ENCODE data around the gene PLN. TPM values are rescaled to one million over a fixed set of nuclear protein-coding genes. Genes with fewer than 3 reads are reported as not detected.
A peak's percentile ranks its signal among the peaks of the same experiment; 100 is the strongest.

PLN gene
- total and polyA plus RNA-seq, 9 of the 15 experiments (the other 6 are each of a cell fraction or from before 2014, with no cell fraction given): 0.03 to 0.30 (median 0.03) TPM; not detected in 6

- H2AFZ ChIP-seq (ENCODE audit: low read depth, low read length): no peak overlapping the region
- no peak overlapping the region for H3K4me2 ChIP-seq (ENCODE audit: insufficient read depth, low read length)
- peak; percentile 14 for TF ChIP-seq MEIS2 (IDR thresholded peaks at IDR 0.05; ENCODE audit: partially characterized antibody)
- peak; percentile 80 for TF ChIP-seq ESRRA (IDR thresholded peaks at IDR 0.05; ENCODE audit: borderline replicate concordance, low read depth)
- TF ChIP-seq ELK1 (CRISPR knock-in tag; IDR thresholded peaks at IDR 0.05): no peak
- H3K4me3 ChIP-seq: no peak overlapping the region
- CTCF ChIA-PET (ENCODE audit: low intra/inter-chr PET ratio): no interaction called here
- FAIRE-seq: no peak
- peaks cover 15% of the 10 kb centered on the region; the same call in 2 of the 3 replicates for H3K79me2 ChIP-seq (ENCODE audit: control insufficient read depth, insufficient read depth, low read length)
- no peak overlapping the region for H3K9ac ChIP-seq (ENCODE audit: insufficient read depth in 1 of 2, low read depth in 2 of 2, low read length in 2 of 2)
- POLR2A ChIA-PET: interaction anchor here (0.6 to 1.1 kb wide), 4 partner anchors 9 to 94 kb away, joined by 3 to 5 read pairs (median 4); no protein-coding TSS in a partner anchor
- intact Hi-C loops (cut with micrococcal nuclease): no loop called here
- H3K27ac ChIP-seq (ENCODE audit: extremely low read depth, low read depth, low read length): 0 out of 3 replicates have a peak overlapping the region, but pooled peaks have one; percentile 17
- no peaks in the 10 kb centered on the region for H3K9me1 ChIP-seq (ENCODE audit: control insufficient read depth, insufficient read depth, low read length)
- no peaks in the 10 kb centered on the region for H4K20me1 ChIP-seq (replicated peaks; ENCODE audit: control insufficient read depth, insufficient read depth, low read length)
- in situ Hi-C loops (cut with MboI): no loop called here
- H3K36me3 ChIP-seq (ENCODE audit: control insufficient read depth, insufficient read depth, low read length): no peaks in the 10 kb centered on the region
- peak; percentile 71 for ATAC-seq
- H3K9me3 ChIP-seq (replicated peaks; ENCODE audit: control insufficient read depth, insufficient read depth, low read depth, low read length): peaks cover 4% of the 10 kb centered on the region; the same call in 1 of the 2 replicates
- no peaks in the 10 kb centered on the region for H3K4me1 ChIP-seq (replicated peaks in 1 of 2; ENCODE audit: control insufficient read depth in 2 of 2, insufficient read depth in 2 of 2, low read length in 2 of 2)
- BruUV-seq (replicated peaks): no TSS peak
- H3K27me3 ChIP-seq (ENCODE audit: control insufficient read depth in 2 of 2, insufficient read depth in 2 of 2, low read length in 2 of 2): no peaks in the 10 kb centered on the region
- 29% methylated on average over 3 of the region's 3 CpGs for WGBS (ENCODE audit: insufficient coverage, low coverage, missing lambda C conversion rate)
- peak in 1 of 4 experiments; percentile 17 for DNase-seq (ENCODE audit: extremely low read depth in 1 of 4, low spot score in 3 of 4)
These were observed 58.2 kb downstream of the PLN start for GRCh38 chr6:118606268-118606667.

- Histone ChIP-seq H3K27ac (ENCODE audit: extremely low read depth, low read depth, low read length) (no peak overlapping the region), H3K4me3 (no peak overlapping the region), H2AFZ (ENCODE audit: low read depth, low read length) (no peak overlapping the region), H3K79me2 (ENCODE audit: control insufficient read depth, insufficient read depth, low read length) (peaks cover 20% of the 10 kb centered on the region), H3K9me3 (replicated peaks; ENCODE audit: control insufficient read depth, insufficient read depth, low read depth, low read length) (peaks cover 4% of the 10 kb centered on the region; the same call in 1 of the 2 replicates), H3K9me1 (ENCODE audit: control insufficient read depth, insufficient read depth, low read length) (no peaks in the 10 kb centered on the region), H4K20me1 (replicated peaks; ENCODE audit: control insufficient read depth, insufficient read depth, low read length) (no peaks in the 10 kb centered on the region), H3K9ac (ENCODE audit: insufficient read depth in 1 of 2, low read depth in 2 of 2, low read length in 2 of 2) (no peak overlapping the region), H3K36me3 (ENCODE audit: control insufficient read depth, insufficient read depth, low read length) (no peaks in the 10 kb centered on the region), H3K4me2 (ENCODE audit: insufficient read depth, low read length) (no peak overlapping the region), H3K27me3 (ENCODE audit: control insufficient read depth in 2 of 2, insufficient read depth in 2 of 2, low read length in 2 of 2) (no peaks in the 10 kb centered on the region), H3K4me1 (replicated peaks in 1 of 2; ENCODE audit: control insufficient read depth in 2 of 2, insufficient read depth in 2 of 2, low read length in 2 of 2) (0 out of 5 replicates have a peak, but pooled peaks cover 0 to 2% of the 10 kb centered on the region in 2 experiments)
- no TSS peak for BruUV-seq (replicated peaks)
- ATAC-seq: no peak
- in situ Hi-C loops (cut with MboI): no loop called here
- WGBS (ENCODE audit: insufficient coverage, low coverage, missing lambda C conversion rate): 67% methylated on average over 5 of the region's 5 CpGs
- ChIA-PET POLR2A (interaction anchor here (0.6 to 1.1 kb wide), 3 partner anchors 9 to 94 kb away, joined by 3 to 5 read pairs (median 5); no protein-coding TSS in a partner anchor), CTCF (ENCODE audit: low intra/inter-chr PET ratio) (no interaction called here)
- TF ChIP-seq RBM17 (IDR thresholded peaks at IDR 0.05; ENCODE audit: borderline replicate concordance, low read depth, low read length): no peak
- no peak for TF ChIP-seq NFATC3 (IDR thresholded peaks at IDR 0.05)
- TF ChIP-seq ELK1 (CRISPR knock-in tag; IDR thresholded peaks at IDR 0.05): no peak
- no peak for TF ChIP-seq HES1 (IDR thresholded peaks at IDR 0.05; ENCODE audit: low read depth)
- TF ChIP-seq NFE2L1 (tag; IDR thresholded peaks at IDR 0.05; ENCODE audit: borderline replicate concordance, low read depth): no peak
- DNase-seq (ENCODE audit: extremely low read depth in 1 of 4, low spot score in 3 of 4): no peak
- intact Hi-C loops (cut with micrococcal nuclease): no loop called here
- FAIRE-seq: no peak
These were observed 58.8 kb downstream of the PLN start for GRCh38 chr6:118606858-118607257.
